HFFc6 (cell line): ENCODE results near the gene FAM53B. TPM values are rescaled to one million over a fixed set of nuclear protein-coding genes. Genes with fewer than 3 reads are reported as not detected.

Experiments
- DNase-seq: peaks from one replicate; pipeline ENCODE4 v3.0.0-alpha.2; 2018
- H3K27ac Mint-ChIP-seq: 2 replicates; pipeline ENCODE4 v1.8.0; 2020; ENCODE audit warnings: mild to moderate bottlenecking, mixed read lengths
- H3K27me3 Mint-ChIP-seq: 2 replicates; pipeline ENCODE4 v1.8.0; 2021; ENCODE audit warnings: mild to moderate bottlenecking, moderate library complexity, mixed read lengths; ENCODE audit not compliant: insufficient read depth
- H3K36me3 Mint-ChIP-seq: 2 replicates; pipeline ENCODE4 v1.8.0; 2021; ENCODE audit warnings: low read depth, mixed read lengths
- H3K4me1 Mint-ChIP-seq: 2 replicates; pipeline ENCODE4 v1.8.0; 2020; ENCODE audit warnings: low read depth, mixed read lengths
- H3K4me3 Mint-ChIP-seq: 2 replicates; pipeline ENCODE4 v1.8.0; 2020; ENCODE audit warnings: mild to moderate bottlenecking, moderate library complexity, mixed read lengths
- H3K9me3 Mint-ChIP-seq: 2 replicates; pipeline ENCODE4 v1.8.0; 2020; ENCODE audit warnings: mild to moderate bottlenecking, mixed read lengths
- total RNA-seq, 6 experiments: library from RNA; stranded (reverse); fragmentation: NEBNext Ultra II Directional; extraction: Animal tissue kit (Norgen Biotek cat#: 25700); gene quantifications; 2 replicates in 1 of 6; 3 replicates in 5 of 6; pipeline ENCODE4 v1.2.3, GENCODE V29; 2021
- TF ChIP-seq, protein P1 (sequence below): fragments of 200-600 bp; sonication (generic); IDR thresholded peaks from 2 replicates; pipeline ENCODE4 v1.5.0; 2021; ENCODE audit warnings: antibody characterized with exemption, mild to moderate bottlenecking

Gene FAM53B
- total RNA-seq, 6 experiments from 2014 or later = 9.3 to 10.6 (median 10.4) TPM

- Mint-ChIP-seq H3K4me1 (no peaks in the 10 kb centered on the region), H3K36me3 (no peaks in the 10 kb centered on the region), H3K27ac (no peak overlapping the region), H3K4me3 (no peak overlapping the region), H3K27me3 (peaks cover 3% of the 10 kb centered on the region), H3K9me3 (no peaks in the 10 kb centered on the region)
- TF ChIP-seq, protein P1, sequence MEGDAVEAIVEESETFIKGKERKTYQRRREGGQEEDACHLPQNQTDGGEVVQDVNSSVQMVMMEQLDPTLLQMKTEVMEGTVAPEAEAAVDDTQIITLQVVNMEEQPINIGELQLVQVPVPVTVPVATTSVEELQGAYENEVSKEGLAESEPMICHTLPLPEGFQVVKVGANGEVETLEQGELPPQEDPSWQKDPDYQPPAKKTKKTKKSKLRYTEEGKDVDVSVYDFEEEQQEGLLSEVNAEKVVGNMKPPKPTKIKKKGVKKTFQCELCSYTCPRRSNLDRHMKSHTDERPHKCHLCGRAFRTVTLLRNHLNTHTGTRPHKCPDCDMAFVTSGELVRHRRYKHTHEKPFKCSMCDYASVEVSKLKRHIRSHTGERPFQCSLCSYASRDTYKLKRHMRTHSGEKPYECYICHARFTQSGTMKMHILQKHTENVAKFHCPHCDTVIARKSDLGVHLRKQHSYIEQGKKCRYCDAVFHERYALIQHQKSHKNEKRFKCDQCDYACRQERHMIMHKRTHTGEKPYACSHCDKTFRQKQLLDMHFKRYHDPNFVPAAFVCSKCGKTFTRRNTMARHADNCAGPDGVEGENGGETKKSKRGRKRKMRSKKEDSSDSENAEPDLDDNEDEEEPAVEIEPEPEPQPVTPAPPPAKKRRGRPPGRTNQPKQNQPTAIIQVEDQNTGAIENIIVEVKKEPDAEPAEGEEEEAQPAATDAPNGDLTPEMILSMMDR = no peak
- DNase-seq = no peak
These were observed 86.4 kb downstream of the FAM53B start for GRCh38 chr10:124657806-124658205.

DNA sequence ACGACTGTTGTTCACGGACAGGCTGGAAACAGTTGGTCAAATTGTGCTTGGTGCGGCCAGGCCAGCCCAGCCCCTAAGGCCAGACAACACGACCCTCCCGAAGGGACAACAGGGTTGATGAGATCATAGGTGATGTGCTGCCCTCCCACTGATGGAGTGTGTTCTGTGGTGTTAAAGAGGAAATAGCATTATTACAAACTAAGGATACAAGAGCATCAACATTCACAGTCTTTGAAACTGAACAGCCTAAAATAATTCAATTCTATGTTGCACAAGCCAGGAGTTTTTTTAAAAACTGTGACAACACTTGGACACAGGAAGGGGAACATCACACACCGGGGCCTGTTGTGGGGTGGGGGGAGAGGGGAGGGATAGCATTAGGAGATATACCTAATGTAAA lies 87.6 kb downstream of the FAM53B start:
- H3K4me1 Mint-ChIP-seq = no peaks in the 10 kb centered on the region
- H3K27me3 Mint-ChIP-seq = peaks cover 3% of the 10 kb centered on the region

DNA sequence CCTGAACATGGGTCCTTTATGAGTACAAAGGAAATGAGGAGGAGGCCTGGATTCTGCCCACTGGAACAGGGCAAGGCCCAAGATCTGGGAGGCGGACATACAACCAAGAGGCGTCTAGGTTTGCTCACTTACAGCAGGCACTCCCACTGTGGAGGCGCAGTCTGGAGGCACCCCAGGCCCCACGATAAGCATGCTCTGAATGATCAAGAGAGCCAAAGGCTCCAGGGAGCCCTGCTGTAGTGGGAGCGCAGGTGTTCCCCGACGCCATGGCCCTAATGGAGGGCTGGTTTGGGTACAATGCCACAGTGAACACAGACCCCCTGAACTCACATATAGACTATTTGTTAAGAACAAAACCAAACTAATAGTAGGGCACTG lies 88.1 kb downstream of the FAM53B start:
- Mint-ChIP-seq H3K9me3 (no peaks in the 10 kb centered on the region), H3K36me3 (no peaks in the 10 kb centered on the region), H3K4me3 (no peak overlapping the region), H3K27ac (no peak overlapping the region), H3K27me3 (peaks cover 3% of the 10 kb centered on the region), H3K4me1 (no peaks in the 10 kb centered on the region)
- no peak for DNase-seq
- TF ChIP-seq, protein P1 = no peak

More for the DNA sequence above, 87.6 kb downstream of the FAM53B start:
- Mint-ChIP-seq H3K4me3 (no peak overlapping the region), H3K9me3 (no peaks in the 10 kb centered on the region), H3K27ac (no peak overlapping the region), H3K36me3 (no peaks in the 10 kb centered on the region)
- DNase-seq = no peak
- TF ChIP-seq, protein P1 = no peak

DNA sequence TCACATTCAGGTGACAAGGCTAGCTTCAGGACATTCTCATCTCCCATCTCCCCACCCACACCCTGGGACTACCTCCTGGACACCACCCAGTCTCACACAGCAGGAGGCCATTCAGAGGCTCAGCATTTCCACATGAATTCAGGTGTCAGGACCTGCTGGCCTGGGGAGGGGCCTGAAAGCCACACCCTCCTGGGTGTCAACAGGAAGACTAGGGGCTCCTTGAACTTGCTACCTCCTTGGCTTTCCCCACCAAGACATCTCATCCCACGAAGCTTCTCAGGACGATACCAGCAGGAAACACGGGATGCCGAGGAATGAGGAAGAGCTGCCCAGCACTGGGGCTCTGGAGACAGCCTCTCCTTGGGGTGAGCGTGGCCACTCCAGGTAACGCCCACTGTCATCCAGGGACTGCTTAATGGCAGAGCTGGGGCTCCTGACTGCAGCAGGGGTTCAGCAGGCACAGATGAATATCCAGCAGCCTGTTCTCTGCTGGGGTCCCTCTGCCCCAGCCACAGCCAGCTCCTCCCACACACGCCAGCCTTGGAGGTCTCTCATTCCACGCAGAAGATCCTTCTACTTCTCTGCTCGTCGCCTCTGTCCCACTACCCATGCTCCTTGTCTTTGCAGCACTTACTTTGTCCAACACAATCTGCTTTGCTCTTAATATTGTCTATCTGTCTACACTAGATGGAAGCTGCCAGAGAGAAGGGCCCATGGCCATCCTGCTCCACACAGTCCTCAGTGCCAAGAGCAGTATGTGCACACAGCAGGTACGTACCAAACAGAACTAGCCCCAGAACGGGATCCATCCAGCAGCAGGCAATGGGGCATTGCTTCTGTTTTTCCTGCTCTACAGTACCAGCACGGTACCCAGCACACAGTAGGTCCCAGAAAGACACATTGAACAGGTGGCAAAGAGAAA lies 88.7 kb downstream of the FAM53B start:
- DNase-seq = no peak
- TF ChIP-seq, protein P1 = no peak
- Mint-ChIP-seq H3K4me3 (no peak overlapping the region), H3K27me3 (peaks cover 3% of the 10 kb centered on the region), H3K4me1 (no peaks in the 10 kb centered on the region), H3K9me3 (no peaks in the 10 kb centered on the region), H3K27ac (no peak overlapping the region; the same call in 1 of the 2 replicates), H3K36me3 (no peaks in the 10 kb centered on the region)

GRCh38 chr10:124654686-124655085 lies 89.5 kb downstream of the FAM53B start:
- H3K4me3 Mint-ChIP-seq = no peak overlapping the region
- H3K9me3 Mint-ChIP-seq = no peaks in the 10 kb centered on the region
- H3K27ac Mint-ChIP-seq = no peak overlapping the region
- DNase-seq = no peak
- no peaks in the 10 kb centered on the region for H3K4me1 Mint-ChIP-seq
- peaks cover 3% of the 10 kb centered on the region; the same call in 1 of the 2 replicates for H3K27me3 Mint-ChIP-seq
- TF ChIP-seq, protein P1 = no peak
- H3K36me3 Mint-ChIP-seq = no peaks in the 10 kb centered on the region
